K562 (cell line): Measurements from ENCODE around the gene ABI3BP. TPM values are rescaled to one million over a fixed set of nuclear protein-coding genes. Genes with fewer than 3 reads are reported as not detected.
"Not testable (repeated sequence)": the region's sequence is repeated elsewhere in the genome, so short reads cannot be mapped to it uniquely, and the experiment has no call there.

Experiments
- ATAC-seq: fragments of 200-7000 bp; cut with Tn5 transposase; 3 replicates; pipeline ENCODE4 v1.9.1; 2020; ENCODE audit warnings: moderate library complexity
- BruUV-seq: library from RNA; stranded (reverse); fragments of 400-500 nt; replicated peaks from 2 replicates; lab custom pipeline; 2021; lab: Mats Ljungman, UMichigan
- CTCF ChIA-PET: fragments of 300-600 bp; formaldehyde crosslinking; extraction: SDS; loops from one replicate; lab custom pipeline; 2021; ENCODE audit warnings: low intra/inter-chr PET ratio; lab: Yijun Ruan, JAX
- POLR2A ChIA-PET: fragments of 300-600, 350-650 bp; sonication (Branson Sonifier 250); formaldehyde crosslinking; extraction: SDS; loops from one replicate; lab custom pipeline; 2021; ENCODE audit warnings: antibody characterized with exemption, inconsistent platforms; lab: Yijun Ruan, JAX
- DNase-seq, 4 experiments: peaks; one replicate each; pipeline versions ENCODE4 v3.0.0 to v3.0.0-alpha.2; 2011 to 2018; ENCODE audit warnings: low spot score in 3 of 4, mixed read lengths in 3 of 4; ENCODE audit errors: extremely low read depth in 1 of 4
- FAIRE-seq: peaks from 2 replicates; lab custom pipeline; 2011; peaks lifted over from hg19 to GRCh38; lab: Jason Lieb, UNC
- H2AFZ ChIP-seq: 2 replicates; pipeline ENCODE4 v1.6.0; 2011; ENCODE audit warnings: low read depth, low read length, control low read depth, inconsistent platforms
- H3K27ac ChIP-seq: fragments of 200-600 bp; 3 replicates; pipeline ENCODE4 v1.8.0; 2011; ENCODE audit warnings: low read depth, mild to moderate bottlenecking, control low read depth, inconsistent platforms, low read length, moderate library complexity, mixed read lengths; ENCODE audit errors: extremely low read depth
- H3K27me3 ChIP-seq, 2 experiments: fragments of 300-600 bp in 1 of 2; 2 replicates in 1 of 2; 3 replicates in 1 of 2; pipeline versions ENCODE4 v1.6.0 to v1.8.0; 2011; ENCODE audit warnings: inconsistent platforms in 2 of 2, low read length in 2 of 2, mild to moderate bottlenecking in 1 of 2, mixed read lengths in 1 of 2, moderate library complexity in 1 of 2; ENCODE audit not compliant: control insufficient read depth in 2 of 2, insufficient read depth in 2 of 2
- H3K36me3 ChIP-seq: fragments of 300-600 bp; 3 replicates; pipeline ENCODE4 v1.8.0; 2011; ENCODE audit warnings: mild to moderate bottlenecking, low read length, inconsistent platforms; ENCODE audit not compliant: control insufficient read depth, insufficient read depth
- H3K4me1 ChIP-seq, 2 experiments: fragments of 200-600 bp in 1 of 2; replicated peaks in 1 of 2; 2 replicates in 1 of 2; 3 replicates in 1 of 2; pipeline versions ENCODE4 v1.5.1 to v1.8.0; 2011; ENCODE audit warnings: inconsistent platforms in 2 of 2, low read length in 2 of 2, mild to moderate bottlenecking in 1 of 2, mixed read lengths in 1 of 2, moderate library complexity in 1 of 2; ENCODE audit not compliant: control insufficient read depth in 2 of 2, insufficient read depth in 2 of 2
- H3K4me2 ChIP-seq: 2 replicates; pipeline ENCODE4 v1.6.1; 2011; ENCODE audit warnings: low read length, control low read depth, inconsistent platforms, mixed read lengths; ENCODE audit not compliant: insufficient read depth
- H3K4me3 ChIP-seq: fragments of 200-600 bp; sonication (generic), shearing (Covaris generic); 2 replicates; pipeline ENCODE4 v1.5.1; 2016; ENCODE audit warnings: control low read depth, inconsistent platforms
- H3K79me2 ChIP-seq: fragments of 200-600 bp; 3 replicates; pipeline ENCODE4 v1.8.0; 2011; ENCODE audit warnings: low read length, inconsistent platforms; ENCODE audit not compliant: control insufficient read depth, insufficient read depth
- H3K9ac ChIP-seq, 2 experiments: 2 replicates each; pipeline versions ENCODE4 v1.6.0 to v1.6.1; 2011; ENCODE audit warnings: low read depth in 2 of 2, low read length in 2 of 2, control low read depth in 1 of 2, inconsistent platforms in 1 of 2, mild to moderate bottlenecking in 1 of 2, mixed read lengths in 1 of 2; ENCODE audit not compliant: insufficient read depth in 1 of 2
- H3K9me1 ChIP-seq: one replicate; pipeline ENCODE4 v1.6.0; 2011; ENCODE audit warnings: inconsistent platforms, mild to moderate bottlenecking, low read length, moderate library complexity; ENCODE audit not compliant: control insufficient read depth, insufficient read depth
- H3K9me3 ChIP-seq: replicated peaks from 2 replicates; pipeline ENCODE4 v1.5.1; 2011; ENCODE audit warnings: low read depth, low read length, inconsistent platforms; ENCODE audit not compliant: control insufficient read depth, insufficient read depth
- H4K20me1 ChIP-seq: replicated peaks from 2 replicates; pipeline ENCODE4 v1.6.1; 2011; ENCODE audit warnings: low read length, inconsistent platforms, mixed read lengths; ENCODE audit not compliant: control insufficient read depth, insufficient read depth
- ATF1 ChIP-seq, 2 experiments: fragments of 450-650 bp in 1 of 2; IDR thresholded peaks; 2 replicates each; pipeline ENCODE4 v1.6.1; 2016; ENCODE audit warnings: missing compliant biosample characterization in 1 of 2, missing genetic modification characterization in 1 of 2
- BCLAF1 ChIP-seq, 2 experiments: fragments of 450-650 bp in 1 of 2; IDR thresholded peaks; 2 replicates each; pipeline ENCODE4 v1.6.1; 2011 to 2017; ENCODE audit warnings: low read depth in 2 of 2, antibody characterized with exemption in 1 of 2, borderline replicate concordance in 1 of 2, low read length in 1 of 2, mild to moderate bottlenecking in 1 of 2, mixed read lengths in 1 of 2; ENCODE audit not compliant: control insufficient read depth in 1 of 2
- BRD4 ChIP-seq: fragments of 200-600 bp; sonication (generic); IDR thresholded peaks from 2 replicates; pipeline ENCODE4 v1.6.1; 2017; ENCODE audit warnings: inconsistent platforms
- MAX ChIP-seq: sonication (generic); formaldehyde crosslinking; IDR thresholded peaks from 2 replicates; pipeline ENCODE4 v1.9.0; 2022; ENCODE audit warnings: mild to moderate bottlenecking, missing genetic modification reagents
- RBM14 ChIP-seq: fragments of 200-400 bp; formaldehyde crosslinking; IDR thresholded peaks from 2 replicates; pipeline ENCODE4 v1.6.1; 2018; ENCODE audit warnings: low read depth, mild to moderate bottlenecking, low read length, moderate library complexity, borderline replicate concordance; ENCODE audit not compliant: insufficient read depth
- TOE1 ChIP-seq, 2 experiments: fragments of 450-650 bp in 1 of 2; sonication (generic) in 1 of 2; formaldehyde crosslinking in 1 of 2; IDR thresholded peaks; 2 replicates each; pipeline versions ENCODE4 v1.7.1 to v1.8.0; 2016 to 2022; ENCODE audit warnings: borderline replicate concordance in 2 of 2, mild to moderate bottlenecking in 2 of 2, antibody characterized with exemption in 1 of 2, inconsistent platforms in 1 of 2, low read depth in 1 of 2, missing genetic modification reagents in 1 of 2, moderate library complexity in 1 of 2
- ZNF449 ChIP-seq: fragments of 250-450 bp; sonication (Bioruptor Pico); IDR thresholded peaks from 2 replicates; pipeline ENCODE4 v1.8.0; 2022; ENCODE audit warnings: moderate library complexity, mild to moderate bottlenecking, inconsistent platforms
- WGBS: fragments of 100-300 bp; shearing (Covaris generic); methylation state at CpG from one replicate; pipeline ENCODE4 v1.1.6; 2016; ENCODE audit warnings: low coverage, mixed read lengths; ENCODE audit not compliant: insufficient coverage; ENCODE audit errors: missing lambda C conversion rate; 5-methylcytosine and 5-hydroxymethylcytosine counted together
- in situ Hi-C: fragments of 300-500 bp; cut with MboI; formaldehyde crosslinking; loops from 4 replicates; pipeline ENCODE4 v1.15.0; 2018; ENCODE audit warnings: inconsistent platforms, mixed read lengths
- intact Hi-C: fragments of 100-400 bp; cut with micrococcal nuclease; formaldehyde crosslinking; loops from 2 replicates; pipeline ENCODE4 v1.14.2; 2022
- polyA plus RNA-seq, 8 experiments: library from polyadenylated mRNA; depleted of rRNA in 4 of 8; stranded (reverse) in 5 of 8; unstranded in 3 of 8; fragments of >200 nt; fragmentation: Nextera tagmentation in 2 of 8; fragmentation: Illumina TruSeq in 1 of 8; extraction: Ambion mirVana in 2 of 8; extraction: Trizol in 1 of 8; gene quantifications; 2 replicates each; pipeline versions ENCODE4 v1.2.1 to v1.2.3, GENCODE V29; 2011 to 2014; ENCODE audit warnings: inconsistent platforms in 1 of 8, missing spikeins in 1 of 8
- total RNA-seq, 7 experiments: library from RNA; depleted of rRNA in 6 of 7; stranded (reverse); fragments of >200 nt in 6 of 7; fragmentation: Illumina TruSeq in 2 of 7; extraction: Trizol in 2 of 7; gene quantifications; 2 replicates each; pipeline versions ENCODE4 v1.2.1 to v1.2.3, GENCODE V29; 2011 to 2021; ENCODE audit warnings: low replicate concordance in 1 of 7

The ABI3BP gene
- total and polyA plus RNA-seq, 9 of the 15 experiments (the other 6 are each of a cell fraction or from before 2014, with no cell fraction given): 0.01 to 0.24 (median 0.06) TPM; not detected in 5

- TF ChIP-seq BCLAF1 (IDR thresholded peaks at IDR 0.05; ENCODE audit: borderline replicate concordance in 1 of 2, control insufficient read depth in 1 of 2, low read depth in 2 of 2, low read length in 1 of 2) (no peak), ATF1 (CRISPR knock-in tag; IDR thresholded peaks at IDR 0.05) (no peak), ATF1 (tag; IDR thresholded peaks at IDR 0.05) (no peak), MAX (CRISPR knock-in tag) (no peak), TOE1 (IDR thresholded peaks at IDR 0.05; ENCODE audit: borderline replicate concordance) (no peak), TOE1 (CRISPR knock-in tag; IDR thresholded peaks at IDR 0.05; ENCODE audit: borderline replicate concordance, low read depth) (no peak), BRD4 (no peak), ZNF449 (CRISPR knock-in tag) (no peak), RBM14 (no peak)
- TF ChIP-seq, all 486 proteins: peak for 0
These were observed 46.1 kb downstream of the ABI3BP start (continued) for GRCh38 chr3:100947119-100947518.

GRCh38 chr3:100946096-100946495, 47.1 kb downstream of the ABI3BP start:
- H3K4me1 ChIP-seq, intact Hi-C loops, H3K9me1 ChIP-seq, H3K9me3 ChIP-seq, H4K20me1 ChIP-seq, H3K27me3 ChIP-seq, H3K4me3 ChIP-seq, H3K4me2 ChIP-seq, H2AFZ ChIP-seq, H3K79me2 ChIP-seq, ATAC-seq, H3K36me3 ChIP-seq, FAIRE-seq, POLR2A ChIA-PET, BruUV-seq, in situ Hi-C loops, DNase-seq, H3K9ac ChIP-seq, H3K27ac ChIP-seq: not testable (repeated sequence)
- CTCF ChIA-PET: interaction anchor here (0.7 kb wide), 1 partner anchor 250 kb away, joined by 4 read pairs; no protein-coding TSS in a partner anchor
- 0% methylated on average over 2 of the region's 2 CpGs for WGBS
